Peyer's patch (tissue), 4 donors: ENCODE data around the gene ROBO1. TPM values are rescaled to one million over a fixed set of nuclear protein-coding genes. Genes with fewer than 3 reads are reported as not detected.
"Not testable (repeated sequence)": the region's sequence is repeated elsewhere in the genome, so short reads cannot be mapped to it uniquely, and the experiment has no call there.

ENCODE experiments used
- DNase-seq, 3 donors: peaks; one replicate each; pipeline ENCODE4 v3.0.0-alpha.2; 2017 to 2019
- H3K27ac ChIP-seq, 4 donors: fragments of 200-600 bp; sonication (generic); one replicate each; pipeline ENCODE4 v1.5.1; 2016 to 2019
- H3K27me3 ChIP-seq, 2 donors: fragments of 200-600 bp; sonication (generic); one replicate each; pipeline ENCODE4 v1.5.1; 2019
- H3K36me3 ChIP-seq, 3 donors: fragments of 200-600 bp; sonication (generic); one replicate each; pipeline ENCODE4 v1.5.1; 2016 to 2019
- H3K4me1 ChIP-seq, 4 donors: fragments of 200-600 bp; sonication (generic); one replicate each; pipeline ENCODE4 v1.5.1; 2016 to 2019
- H3K4me3 ChIP-seq, 4 donors: fragments of 200-600 bp; sonication (generic); 1 replicate in 3 of 4; 2 replicates in 1 of 4; pipeline ENCODE4 v1.5.1; 2016 to 2019; ENCODE audit warnings: mild to moderate bottlenecking in 1 of 4
- H3K9me3 ChIP-seq, 4 donors: fragments of 200-600 bp; sonication (generic); one replicate each; pipeline ENCODE4 v1.5.1; 2016 to 2019; ENCODE audit warnings: mild to moderate bottlenecking in 1 of 4
- POLR2A ChIP-seq, 2 donors: fragments of 450-650 bp; IDR thresholded peaks; one replicate each; pipeline ENCODE4 v1.5.1; 2017; ENCODE audit warnings: antibody characterized with exemption in 2 of 2, mild to moderate bottlenecking in 2 of 2, moderate library complexity in 2 of 2
- total RNA-seq, 4 donors: library from RNA; depleted of rRNA; stranded (reverse); fragments of >200 nt; gene quantifications; one replicate each; pipeline ENCODE4 v1.1.0, GENCODE V29; 2016
- TF ChIP-seq, protein P1 (sequence below), 6 experiments: fragments of 450-650 bp in 4 of 6; fragments of 200-600 bp in 2 of 6; sonication (generic) in 1 of 6; IDR thresholded peaks; one replicate each; pipeline ENCODE4 v1.5.1; 2017 to 2019; ENCODE audit warnings: antibody characterized with exemption in 6 of 6, mild to moderate bottlenecking in 3 of 6, moderate library complexity in 1 of 6

The ROBO1 gene
- total RNA-seq, 4 donors from 2014 or later, result 9.5 to 41.3 (median 24.2) TPM

DNA sequence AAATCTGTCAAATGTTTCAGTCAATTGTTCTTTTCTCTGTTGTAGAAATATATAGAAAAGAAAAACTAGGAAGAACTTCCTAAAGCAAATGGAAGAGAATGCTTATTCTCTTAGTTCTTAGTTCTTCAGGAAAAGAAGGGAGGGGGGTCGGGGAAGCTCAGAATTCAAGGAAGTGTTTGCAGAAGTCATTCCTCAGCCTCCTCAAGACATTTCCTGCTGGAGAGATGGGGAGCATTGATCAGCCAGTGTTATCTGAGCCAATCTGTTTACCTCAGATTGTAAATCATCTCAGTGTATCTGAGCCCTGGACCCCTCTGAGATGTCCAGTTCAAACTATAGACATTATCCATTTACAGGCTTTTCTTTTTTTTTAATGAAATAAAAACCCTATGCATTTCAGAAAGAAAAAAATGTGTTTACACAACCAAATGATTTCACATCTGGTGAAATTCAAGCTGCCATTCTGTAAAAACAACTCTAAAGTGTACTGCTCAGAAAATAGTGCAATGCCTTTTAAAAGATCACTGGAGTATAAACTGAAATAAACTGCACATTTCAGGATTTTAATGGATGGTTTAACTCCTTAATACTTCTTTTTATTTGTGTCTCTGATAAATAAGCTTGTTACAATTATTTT is 460.7 kb downstream of the ROBO1 start:
- TF ChIP-seq POLR2A (IDR thresholded peaks at IDR 0.05), result no peak
- TF ChIP-seq, protein P1, sequence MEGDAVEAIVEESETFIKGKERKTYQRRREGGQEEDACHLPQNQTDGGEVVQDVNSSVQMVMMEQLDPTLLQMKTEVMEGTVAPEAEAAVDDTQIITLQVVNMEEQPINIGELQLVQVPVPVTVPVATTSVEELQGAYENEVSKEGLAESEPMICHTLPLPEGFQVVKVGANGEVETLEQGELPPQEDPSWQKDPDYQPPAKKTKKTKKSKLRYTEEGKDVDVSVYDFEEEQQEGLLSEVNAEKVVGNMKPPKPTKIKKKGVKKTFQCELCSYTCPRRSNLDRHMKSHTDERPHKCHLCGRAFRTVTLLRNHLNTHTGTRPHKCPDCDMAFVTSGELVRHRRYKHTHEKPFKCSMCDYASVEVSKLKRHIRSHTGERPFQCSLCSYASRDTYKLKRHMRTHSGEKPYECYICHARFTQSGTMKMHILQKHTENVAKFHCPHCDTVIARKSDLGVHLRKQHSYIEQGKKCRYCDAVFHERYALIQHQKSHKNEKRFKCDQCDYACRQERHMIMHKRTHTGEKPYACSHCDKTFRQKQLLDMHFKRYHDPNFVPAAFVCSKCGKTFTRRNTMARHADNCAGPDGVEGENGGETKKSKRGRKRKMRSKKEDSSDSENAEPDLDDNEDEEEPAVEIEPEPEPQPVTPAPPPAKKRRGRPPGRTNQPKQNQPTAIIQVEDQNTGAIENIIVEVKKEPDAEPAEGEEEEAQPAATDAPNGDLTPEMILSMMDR (IDR thresholded peaks at IDR 0.05), result no peak
- Histone ChIP-seq H3K4me1 (no peaks in the 10 kb centered on the region), H3K4me3 (no peak overlapping the region), H3K27ac (no peak overlapping the region), H3K36me3 (no peaks in the 10 kb centered on the region), H3K9me3 (no peaks in the 10 kb centered on the region), H3K27me3 (no peaks in the 10 kb centered on the region)
- no peak for DNase-seq

DNA sequence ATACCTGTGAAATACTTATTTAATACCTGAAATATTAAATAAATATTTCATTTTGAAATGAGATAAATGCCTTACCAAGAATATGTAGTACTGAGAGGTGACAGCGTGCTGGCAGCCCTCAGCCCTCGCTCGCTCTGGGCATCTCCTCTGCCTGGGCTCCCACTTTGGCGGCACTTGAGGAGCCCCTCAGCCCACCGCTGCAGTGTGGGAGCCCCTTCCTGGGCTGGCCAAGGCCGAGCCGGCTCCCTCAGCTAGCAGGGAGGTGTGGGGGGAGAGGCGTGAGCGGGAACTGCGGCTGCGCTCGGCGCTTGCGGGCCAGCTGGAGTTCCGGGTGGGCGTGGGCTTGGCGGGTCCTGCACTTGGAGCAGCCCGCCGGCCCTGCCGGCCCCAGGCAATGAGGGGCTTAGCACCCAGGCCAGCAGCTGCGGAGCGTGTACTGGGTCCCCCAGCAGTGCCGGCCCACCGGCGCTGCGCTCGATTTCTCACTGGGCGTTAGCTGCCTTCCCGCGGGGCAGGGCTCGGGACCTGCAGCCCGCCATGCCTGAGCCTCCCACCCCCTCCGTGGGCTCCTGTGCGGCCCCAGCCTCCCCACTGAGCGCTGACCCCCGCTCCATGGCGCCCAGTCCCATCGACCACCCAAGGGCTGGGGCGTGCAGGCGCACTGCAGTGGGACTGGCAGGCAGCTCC is 467.7 kb downstream of the ROBO1 start:
- H3K36me3 ChIP-seq, H3K4me1 ChIP-seq, H3K27ac ChIP-seq, DNase-seq, H3K9me3 ChIP-seq, H3K4me3 ChIP-seq, H3K27me3 ChIP-seq: not testable (repeated sequence)

DNA sequence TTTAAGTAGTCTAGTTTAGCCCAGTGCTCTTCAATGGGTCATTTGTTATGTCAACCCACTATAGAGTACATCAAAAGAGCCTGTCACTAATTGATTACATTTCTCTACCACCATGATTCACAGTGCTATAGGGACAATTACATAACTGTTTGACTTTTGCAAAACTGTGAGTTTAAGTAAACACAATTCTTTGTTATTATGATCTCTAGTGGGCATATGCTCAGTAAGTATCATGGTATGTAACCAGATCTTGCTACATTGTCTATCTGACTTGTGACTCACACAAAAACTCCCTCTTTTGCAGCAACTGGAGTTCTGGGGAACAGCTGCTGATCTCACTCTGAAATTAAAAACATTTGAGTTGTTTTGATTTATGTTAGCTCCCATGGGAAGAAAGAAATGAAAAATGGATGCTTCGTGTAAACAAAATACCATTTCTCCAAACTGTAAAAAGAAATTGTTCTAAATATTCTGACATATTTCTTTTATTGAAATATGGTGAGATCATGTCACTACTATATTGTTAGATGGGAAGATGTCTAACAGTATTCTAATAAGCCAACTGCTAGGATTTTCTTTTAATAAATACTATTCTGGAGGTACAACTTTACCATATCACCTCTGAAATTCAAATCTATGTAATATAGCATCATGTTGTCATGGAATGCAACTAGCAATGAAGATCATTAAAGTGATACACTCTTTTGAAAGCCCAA is 470.4 kb downstream of the ROBO1 start:
- Histone ChIP-seq H3K27ac (no peak overlapping the region), H3K27me3 (no peaks in the 10 kb centered on the region), H3K4me1 (no peaks in the 10 kb centered on the region), H3K9me3 (no peaks in the 10 kb centered on the region), H3K36me3 (no peaks in the 10 kb centered on the region), H3K4me3 (no peak overlapping the region)
- TF ChIP-seq, protein P1 (IDR thresholded peaks at IDR 0.05), result no peak
- DNase-seq, result no peak

DNA sequence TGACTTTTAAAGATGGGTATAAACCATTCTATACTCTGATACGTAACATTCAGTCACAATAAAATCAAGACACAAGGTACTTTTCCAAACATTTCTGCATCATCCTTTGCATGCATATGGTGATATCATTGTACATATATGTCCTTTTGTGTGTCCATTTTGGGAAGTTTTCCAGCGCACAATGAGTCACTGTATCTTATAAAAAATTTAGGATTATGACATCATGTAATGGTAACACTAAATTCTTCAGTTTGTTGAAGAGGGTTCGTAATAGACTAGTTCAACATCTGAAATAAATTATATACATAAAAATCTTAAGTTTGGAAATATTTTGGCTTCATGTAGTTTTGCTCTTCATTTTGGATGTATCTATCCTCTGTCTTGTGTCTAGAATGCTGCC is 480.9 kb downstream of the ROBO1 start:
- H3K4me1 ChIP-seq, result no peaks in the 10 kb centered on the region
- H3K4me3 ChIP-seq, result no peak overlapping the region
- TF ChIP-seq POLR2A (IDR thresholded peaks at IDR 0.05), result no peak
- TF ChIP-seq, protein P1 (IDR thresholded peaks at IDR 0.05), result no peak
- no peak for DNase-seq
- H3K9me3 ChIP-seq, result no peaks in the 10 kb centered on the region
- no peaks in the 10 kb centered on the region for H3K36me3 ChIP-seq
- no peaks in the 10 kb centered on the region for H3K27me3 ChIP-seq
- no peak overlapping the region for H3K27ac ChIP-seq

DNA sequence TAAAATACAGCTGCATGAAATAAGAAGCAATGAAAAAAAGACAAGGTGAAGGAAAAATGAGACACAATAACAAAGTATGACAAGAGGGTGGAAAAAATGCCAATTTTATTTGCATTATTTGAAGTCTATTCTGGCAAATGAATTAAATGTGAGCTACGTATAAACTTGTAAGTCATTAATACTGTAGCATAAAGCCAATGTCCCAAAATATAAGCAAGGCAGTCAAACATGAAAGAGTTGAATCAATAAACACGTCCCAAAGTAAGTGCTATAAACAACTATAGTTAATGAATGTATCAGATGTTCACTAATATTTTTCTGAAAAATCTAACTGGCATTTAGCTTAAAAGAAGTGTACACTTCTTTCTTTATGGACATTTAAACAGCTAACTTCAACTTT is 481.9 kb downstream of the ROBO1 start:
- Histone ChIP-seq H3K27ac (no peak overlapping the region), H3K27me3 (no peaks in the 10 kb centered on the region), H3K4me1 (no peaks in the 10 kb centered on the region), H3K36me3 (no peaks in the 10 kb centered on the region), H3K4me3 (no peak overlapping the region), H3K9me3 (no peaks in the 10 kb centered on the region)
- no peak for DNase-seq
- TF ChIP-seq, protein P1 (IDR thresholded peaks at IDR 0.05), result no peak
- no peak for TF ChIP-seq POLR2A (IDR thresholded peaks at IDR 0.05)

DNA sequence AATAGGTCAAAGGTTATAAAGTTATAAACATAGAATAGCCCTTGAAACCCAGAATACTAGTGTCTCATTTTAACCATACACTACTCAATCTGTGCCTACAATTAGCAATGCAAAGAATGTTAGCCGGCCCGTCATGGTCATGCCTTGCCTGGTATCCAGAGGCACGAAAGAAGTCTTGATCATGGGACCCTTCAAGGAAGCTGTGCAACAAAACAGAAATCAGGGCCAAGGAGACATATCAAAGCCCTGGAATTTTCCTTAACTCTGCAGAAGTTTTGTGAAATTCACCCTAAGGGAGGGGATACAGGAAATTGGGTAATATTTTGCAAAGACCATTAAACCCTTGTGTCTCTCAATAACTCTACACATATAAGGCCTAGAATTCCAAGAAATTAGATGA is 482.4 kb downstream of the ROBO1 start:
- no peak overlapping the region for H3K27ac ChIP-seq
- H3K4me1 ChIP-seq, result no peaks in the 10 kb centered on the region
- no peaks in the 10 kb centered on the region for H3K27me3 ChIP-seq
- TF ChIP-seq POLR2A (IDR thresholded peaks at IDR 0.05), result no peak
- TF ChIP-seq, protein P1 (IDR thresholded peaks at IDR 0.05), result no peak
- DNase-seq, result no peak
- no peaks in the 10 kb centered on the region for H3K9me3 ChIP-seq
- no peak overlapping the region for H3K4me3 ChIP-seq
- H3K36me3 ChIP-seq, result no peaks in the 10 kb centered on the region
